Ovary (tissue), 3 donors: ENCODE data around the gene BNIP2.

Experiments used
- EP300 ChIP-seq: sonication (generic); formaldehyde crosslinking; IDR thresholded peaks from one replicate; pipeline ENCODE4 v1.6.1; 2017; ENCODE audit warnings: antibody characterized with exemption
- POLR2A ChIP-seq: fragments of 450-650 bp; IDR thresholded peaks from one replicate; pipeline ENCODE4 v1.6.1; 2017; ENCODE audit warnings: antibody characterized with exemption, mild to moderate bottlenecking, moderate library complexity
- TF ChIP-seq, protein P1 (sequence below), 3 donors: fragments of 450-650 bp in 2 of 3; fragments of 200-600 bp in 1 of 3; IDR thresholded peaks; one replicate each; pipeline versions ENCODE4 v1.5.1 to v1.8.0; 2016 to 2022; ENCODE audit warnings: antibody characterized with exemption in 3 of 3, mild to moderate bottlenecking in 1 of 3
- donor health status: DM: no; HTN: no; CAD: no.

DNA sequence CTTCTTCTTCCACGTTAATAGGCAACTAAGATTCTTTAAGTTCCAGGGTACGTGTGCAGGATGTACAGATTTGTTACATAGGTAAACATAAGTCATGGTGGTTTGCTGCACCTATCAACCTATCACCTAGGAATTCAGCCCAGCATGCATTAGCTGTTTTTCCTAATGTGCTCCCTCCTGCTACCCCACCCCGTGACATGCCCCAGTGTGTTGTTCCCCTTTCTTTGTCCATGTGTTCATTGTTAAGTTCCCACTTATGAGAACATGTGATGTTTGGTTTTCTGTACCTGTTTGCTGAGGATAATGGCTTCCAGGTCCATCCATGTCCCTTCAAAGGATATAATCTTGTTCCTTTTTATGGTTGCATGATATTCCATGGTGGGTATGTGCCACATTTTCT is 52.9 kb downstream of the BNIP2 start:
- TF ChIP-seq, protein P1, sequence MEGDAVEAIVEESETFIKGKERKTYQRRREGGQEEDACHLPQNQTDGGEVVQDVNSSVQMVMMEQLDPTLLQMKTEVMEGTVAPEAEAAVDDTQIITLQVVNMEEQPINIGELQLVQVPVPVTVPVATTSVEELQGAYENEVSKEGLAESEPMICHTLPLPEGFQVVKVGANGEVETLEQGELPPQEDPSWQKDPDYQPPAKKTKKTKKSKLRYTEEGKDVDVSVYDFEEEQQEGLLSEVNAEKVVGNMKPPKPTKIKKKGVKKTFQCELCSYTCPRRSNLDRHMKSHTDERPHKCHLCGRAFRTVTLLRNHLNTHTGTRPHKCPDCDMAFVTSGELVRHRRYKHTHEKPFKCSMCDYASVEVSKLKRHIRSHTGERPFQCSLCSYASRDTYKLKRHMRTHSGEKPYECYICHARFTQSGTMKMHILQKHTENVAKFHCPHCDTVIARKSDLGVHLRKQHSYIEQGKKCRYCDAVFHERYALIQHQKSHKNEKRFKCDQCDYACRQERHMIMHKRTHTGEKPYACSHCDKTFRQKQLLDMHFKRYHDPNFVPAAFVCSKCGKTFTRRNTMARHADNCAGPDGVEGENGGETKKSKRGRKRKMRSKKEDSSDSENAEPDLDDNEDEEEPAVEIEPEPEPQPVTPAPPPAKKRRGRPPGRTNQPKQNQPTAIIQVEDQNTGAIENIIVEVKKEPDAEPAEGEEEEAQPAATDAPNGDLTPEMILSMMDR (IDR thresholded peaks at IDR 0.05): no peak
- TF ChIP-seq POLR2A: no peak
- TF ChIP-seq EP300: no peak
